Neural progenitor cell (in vitro differentiated cells): ENCODE data around the gene INCA1. TPM values are rescaled to one million over a fixed set of nuclear protein-coding genes. Genes with fewer than 3 reads are reported as not detected.

ENCODE experiments used
- DNase-seq: peaks from one replicate; pipeline ENCODE4 v3.0.0-alpha.2; 2016; ENCODE audit warnings: low spot score
- H2AFZ ChIP-seq: fragments of 200-600 bp; sonication (generic); replicated peaks from 2 replicates; pipeline ENCODE4 v1.6.1; 2016; ENCODE audit warnings: antibody characterized with exemption
- H3F3A ChIP-seq: fragments of 200-600 bp; sonication (generic); 2 replicates; pipeline ENCODE4 v1.6.1; 2016; ENCODE audit warnings: antibody characterized with exemption, low read depth
- H3K27ac ChIP-seq: fragments of 200-600 bp; sonication (generic); 2 replicates; pipeline ENCODE4 v1.5.1; 2016; ENCODE audit warnings: mild to moderate bottlenecking
- H3K27me3 ChIP-seq: fragments of 200-600 bp; sonication (generic); 2 replicates; pipeline ENCODE4 v1.6.1; 2016; ENCODE audit warnings: mild to moderate bottlenecking, moderate library complexity
- H3K36me3 ChIP-seq: fragments of 200-600 bp; sonication (generic); 2 replicates; pipeline ENCODE4 v1.5.1; 2016
- H3K4me1 ChIP-seq: fragments of 200-600 bp; sonication (generic); 2 replicates; pipeline ENCODE4 v1.6.1; 2016; ENCODE audit warnings: mixed run types
- H3K4me2 ChIP-seq: fragments of 200-600 bp; sonication (generic); 2 replicates; pipeline ENCODE4 v1.6.1; 2016
- H3K4me3 ChIP-seq: fragments of 200-600 bp; sonication (generic); 2 replicates; pipeline ENCODE4 v1.5.1; 2016
- H3K79me2 ChIP-seq: fragments of 200-600 bp; sonication (generic); 2 replicates; pipeline ENCODE4 v1.6.1; 2016; ENCODE audit warnings: low read depth
- H3K9ac ChIP-seq: fragments of 200-600 bp; sonication (generic); 2 replicates; pipeline ENCODE4 v1.6.1; 2016
- H3K9me3 ChIP-seq: fragments of 200-600 bp; sonication (generic); 2 replicates; pipeline ENCODE4 v1.5.1; 2016; ENCODE audit warnings: low read depth
- H4K20me1 ChIP-seq: fragments of 200-600 bp; sonication (generic); 2 replicates; pipeline ENCODE4 v1.6.1; 2016; ENCODE audit warnings: low read depth
- H3K27ac Mint-ChIP-seq: 3 replicates; pipeline ENCODE4 v1.8.0; 2021; ENCODE audit warnings: mixed read lengths
- H3K27me3 Mint-ChIP-seq: 2 replicates; pipeline ENCODE4 v1.8.0; 2022; ENCODE audit warnings: low read depth, mild to moderate bottlenecking, inconsistent platforms, moderate library complexity, mixed read lengths; ENCODE audit not compliant: insufficient read depth
- H3K36me3 Mint-ChIP-seq: 3 replicates; pipeline ENCODE4 v1.8.0; 2021; ENCODE audit warnings: mixed read lengths
- H3K4me1 Mint-ChIP-seq: 3 replicates; pipeline ENCODE4 v1.8.0; 2021; ENCODE audit warnings: mixed read lengths
- H3K4me3 Mint-ChIP-seq: 3 replicates; pipeline ENCODE4 v1.8.0; 2021; ENCODE audit warnings: mild to moderate bottlenecking, moderate library complexity, mixed read lengths
- H3K9me3 Mint-ChIP-seq: 3 replicates; pipeline ENCODE4 v1.8.0; 2020; ENCODE audit warnings: mixed read lengths
- EZH2 ChIP-seq: fragments of 200-600 bp; sonication (generic); IDR thresholded peaks from 2 replicates; pipeline ENCODE4 v1.6.1; 2017; ENCODE audit warnings: antibody characterized with exemption, mild to moderate bottlenecking, moderate library complexity
- EZH2phosphoT487 ChIP-seq: fragments of 200-600 bp; sonication (generic); IDR thresholded peaks from 2 replicates; pipeline ENCODE4 v1.6.1; 2017; ENCODE audit warnings: antibody characterized with exemption
- total RNA-seq: library from RNA; depleted of rRNA; stranded (reverse); fragments of >200 nt; gene quantifications from 2 replicates; pipeline ENCODE4 v1.2.3, GENCODE V29; 2015; ENCODE audit warnings: low replicate concordance
- TF ChIP-seq, protein P1 (sequence below): fragments of 200-600 bp; sonication (generic); IDR thresholded peaks from 2 replicates; pipeline ENCODE4 v1.5.1; 2017; ENCODE audit warnings: antibody characterized with exemption, mild to moderate bottlenecking

The INCA1 gene
- total RNA-seq, 1 donor from 2014 or later = 0.52 TPM

DNA sequence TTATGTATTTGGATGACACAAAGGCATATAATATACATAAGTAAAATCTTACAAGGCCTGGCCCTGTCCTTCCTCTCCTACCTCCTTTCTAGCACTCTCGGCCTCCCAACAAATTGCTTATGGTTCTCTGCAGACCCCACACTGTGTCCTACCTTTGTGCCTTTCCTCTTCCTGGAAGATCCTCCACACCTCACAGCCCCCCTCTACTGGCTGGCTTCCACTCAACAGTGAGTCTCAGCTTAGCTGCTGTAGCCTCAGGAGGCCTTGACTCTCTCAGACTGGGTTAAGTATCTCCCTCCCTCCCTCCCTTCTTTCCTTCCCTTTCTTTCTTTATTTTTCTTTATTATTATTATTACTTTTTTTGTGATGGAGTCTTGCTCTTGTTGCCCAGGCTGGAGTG lies 46.2 kb upstream of the INCA1 start:
- no peak overlapping the region for H3K27ac Mint-ChIP-seq
- no peaks in the 10 kb centered on the region for H3K9me3 ChIP-seq
- H3F3A ChIP-seq = no peaks in the 10 kb centered on the region
- no peaks in the 10 kb centered on the region for H3K27me3 ChIP-seq
- no peaks in the 10 kb centered on the region for H3K79me2 ChIP-seq
- no peaks in the 10 kb centered on the region for H3K36me3 Mint-ChIP-seq
- no peaks in the 10 kb centered on the region for H4K20me1 ChIP-seq
- no peaks in the 10 kb centered on the region for H3K4me1 ChIP-seq
- DNase-seq = no peak
- H3K9me3 Mint-ChIP-seq = peaks cover 8% of the 10 kb centered on the region
- peaks cover 3% of the 10 kb centered on the region for H3K27me3 Mint-ChIP-seq
- no peak overlapping the region for H3K27ac ChIP-seq
- H3K4me2 ChIP-seq = no peak overlapping the region
- no peak overlapping the region for H3K9ac ChIP-seq
- H3K36me3 ChIP-seq = no peaks in the 10 kb centered on the region
- no peak overlapping the region for H3K4me3 ChIP-seq
- no peaks in the 10 kb centered on the region for H3K4me1 Mint-ChIP-seq
- no peak overlapping the region for H3K4me3 Mint-ChIP-seq
- TF ChIP-seq EZH2phosphoT487 (no peak), EZH2 (no peak)
- TF ChIP-seq, protein P1, sequence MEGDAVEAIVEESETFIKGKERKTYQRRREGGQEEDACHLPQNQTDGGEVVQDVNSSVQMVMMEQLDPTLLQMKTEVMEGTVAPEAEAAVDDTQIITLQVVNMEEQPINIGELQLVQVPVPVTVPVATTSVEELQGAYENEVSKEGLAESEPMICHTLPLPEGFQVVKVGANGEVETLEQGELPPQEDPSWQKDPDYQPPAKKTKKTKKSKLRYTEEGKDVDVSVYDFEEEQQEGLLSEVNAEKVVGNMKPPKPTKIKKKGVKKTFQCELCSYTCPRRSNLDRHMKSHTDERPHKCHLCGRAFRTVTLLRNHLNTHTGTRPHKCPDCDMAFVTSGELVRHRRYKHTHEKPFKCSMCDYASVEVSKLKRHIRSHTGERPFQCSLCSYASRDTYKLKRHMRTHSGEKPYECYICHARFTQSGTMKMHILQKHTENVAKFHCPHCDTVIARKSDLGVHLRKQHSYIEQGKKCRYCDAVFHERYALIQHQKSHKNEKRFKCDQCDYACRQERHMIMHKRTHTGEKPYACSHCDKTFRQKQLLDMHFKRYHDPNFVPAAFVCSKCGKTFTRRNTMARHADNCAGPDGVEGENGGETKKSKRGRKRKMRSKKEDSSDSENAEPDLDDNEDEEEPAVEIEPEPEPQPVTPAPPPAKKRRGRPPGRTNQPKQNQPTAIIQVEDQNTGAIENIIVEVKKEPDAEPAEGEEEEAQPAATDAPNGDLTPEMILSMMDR = no peak
- H2AFZ ChIP-seq = no peak overlapping the region

DNA sequence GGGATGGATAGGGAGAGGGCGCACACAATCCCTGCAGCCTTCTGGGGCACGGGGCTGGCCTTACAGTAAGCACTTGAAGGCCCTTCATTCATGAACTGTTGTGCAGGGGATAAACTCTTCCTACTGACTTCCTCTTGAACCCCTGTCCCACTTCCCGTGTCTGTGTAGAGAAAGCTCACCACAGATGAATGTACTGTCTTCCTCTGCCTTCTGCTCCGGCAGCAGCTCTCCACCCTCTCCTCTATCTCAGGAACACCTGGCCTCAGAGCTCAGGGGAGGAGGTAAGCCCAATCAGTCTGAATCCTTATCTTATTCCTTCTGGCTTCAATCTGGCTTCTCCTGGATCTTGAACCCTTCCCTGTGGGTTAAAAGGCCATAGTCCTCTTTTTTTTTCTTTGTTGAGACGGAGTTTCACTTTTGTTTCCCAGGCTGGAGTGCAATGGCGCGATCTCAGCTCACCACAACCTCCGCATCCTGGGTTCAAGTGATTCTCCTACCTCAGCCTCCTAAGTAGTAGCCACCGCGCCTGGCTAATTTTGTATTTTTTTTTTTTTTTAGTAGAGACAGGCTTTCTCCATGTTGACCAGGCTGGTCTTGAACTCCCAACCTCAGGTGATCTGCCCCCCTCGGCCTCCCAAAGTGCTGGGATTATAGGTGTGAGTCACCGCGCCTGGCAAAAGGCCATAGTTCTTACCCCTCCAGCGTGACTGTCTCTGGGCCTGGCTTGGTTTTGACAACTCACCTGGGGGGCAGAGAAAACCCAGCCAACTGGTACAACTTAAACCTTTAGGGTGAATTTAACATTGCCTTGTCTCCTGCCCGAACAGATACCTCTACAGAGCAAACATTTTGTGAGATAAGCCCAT lies 45.1 kb upstream of the INCA1 start:
- DNase-seq = no peak
- Histone ChIP-seq H3F3A (no peaks in the 10 kb centered on the region), H3K36me3 (no peaks in the 10 kb centered on the region), H3K79me2 (no peaks in the 10 kb centered on the region), H3K9ac (no peak overlapping the region), H3K27ac (no peak overlapping the region), H3K4me2 (no peak overlapping the region), H3K27me3 (no peaks in the 10 kb centered on the region), H4K20me1 (no peaks in the 10 kb centered on the region), H3K4me3 (no peak overlapping the region), H2AFZ (no peak overlapping the region), H3K4me1 (no peaks in the 10 kb centered on the region), H3K9me3 (no peaks in the 10 kb centered on the region)
- Mint-ChIP-seq H3K27ac (no peak overlapping the region), H3K4me1 (no peaks in the 10 kb centered on the region), H3K27me3 (peaks cover 3% of the 10 kb centered on the region), H3K9me3 (peaks cover 8% of the 10 kb centered on the region), H3K36me3 (no peaks in the 10 kb centered on the region), H3K4me3 (no peak overlapping the region)
- no peak for TF ChIP-seq EZH2phosphoT487
- TF ChIP-seq, protein P1 = no peak

DNA sequence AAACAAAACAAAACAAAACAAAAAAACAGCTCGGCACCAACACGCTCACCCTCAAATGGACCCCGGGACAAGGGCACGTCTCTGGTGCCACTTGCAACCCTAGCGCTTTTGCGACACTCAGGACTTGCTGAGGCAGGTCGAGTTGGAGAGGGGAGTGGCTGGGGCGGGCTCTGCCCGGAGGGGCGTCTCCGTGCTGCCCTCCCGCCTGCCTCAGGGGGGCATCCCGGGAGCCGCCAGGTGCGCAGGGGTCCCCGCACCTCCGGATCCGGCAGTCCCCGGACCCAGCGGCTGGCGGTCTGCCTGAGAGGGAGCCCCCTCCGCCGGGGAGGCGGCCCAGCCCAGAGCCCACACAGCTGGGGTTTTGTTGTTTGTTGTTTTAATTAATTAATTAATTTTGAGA lies 38.0 kb upstream of the INCA1 start, which contains the start of gene SLC52A1:
Gene SLC52A1 (minus strand): TSS at position 112 of the 400 bp plus-strand sequence. CDS start 820 bp downstream, outside the sequence.
- Histone ChIP-seq H3K36me3 (no peaks in the 10 kb centered on the region), H3K9me3 (no peaks in the 10 kb centered on the region), H3K4me3 (peak within 1 kb of the TSS; percentile 33), H2AFZ (peak within 1 kb of the TSS; percentile 80), H3K4me2 (peak within 1 kb of the TSS; percentile 76), H3K27ac (no peak within 1 kb of the TSS), H3F3A (no peaks in the 10 kb centered on the region), H3K27me3 (peaks cover 46% of the 10 kb centered on the region), H3K9ac (no peak within 1 kb of the TSS), H3K79me2 (no peaks in the 10 kb centered on the region), H3K4me1 (no peaks in the 10 kb centered on the region), H4K20me1 (no peaks in the 10 kb centered on the region)
- TF ChIP-seq EZH2phosphoT487 = no peak
- TF ChIP-seq, protein P1 = no peak
- TF ChIP-seq EZH2 = no peak
- Mint-ChIP-seq H3K4me1 (peaks cover 3% of the 10 kb centered on the region), H3K4me3 (no peak within 1 kb of the TSS), H3K9me3 (peaks cover 3% of the 10 kb centered on the region), H3K36me3 (no peaks in the 10 kb centered on the region), H3K27ac (no peak within 1 kb of the TSS), H3K27me3 (peaks cover 25% of the 10 kb centered on the region)
- peak; percentile 21 for DNase-seq
